ENCODE measurements around the gene ITGAD.

- TF ChIP-seq CTCF (IDR thresholded peaks at IDR 0.05; ENCODE audit: low read length) (no peak), EZH2 (IDR thresholded peaks at IDR 0.05; ENCODE audit: borderline replicate concordance, low read length) (no peak)
Observed at GRCh38 chr16:31465788-31466370, 72.7 kb downstream of the ITGAD start.

All from OCI-LY1 (cell line).